ENCODE measurements around the gene SH3RF3.

SH3RF3 gene

GRCh38 chr2:109382226-109382895 lies 253.4 kb downstream of the SH3RF3 start:
- Mint-ChIP-seq H3K27ac (no peak overlapping the region), H3K4me1 (ENCODE audit: low read depth) (peaks cover 7% of the 10 kb centered on the region), H3K36me3 (peaks cover 2% of the 10 kb centered on the region), H3K4me3 (no peak overlapping the region), H3K9me3 (ENCODE audit: low read depth) (no peaks in the 10 kb centered on the region), H3K27me3 (no peaks in the 10 kb centered on the region)

- Mint-ChIP-seq H3K27me3 (no peaks in the 10 kb centered on the region), H3K9me3 (ENCODE audit: low read depth) (no peaks in the 10 kb centered on the region), H3K36me3 (peaks cover 4% of the 10 kb centered on the region), H3K4me1 (ENCODE audit: low read depth) (peaks cover 7% of the 10 kb centered on the region), H3K27ac (no peak overlapping the region), H3K4me3 (no peak overlapping the region)
Observed at GRCh38 chr2:109382951-109383350, 253.9 kb downstream of the SH3RF3 start.

GRCh38 chr2:109383505-109384307 lies 254.7 kb downstream of the SH3RF3 start:
- Mint-ChIP-seq H3K9me3 (ENCODE audit: low read depth) (no peaks in the 10 kb centered on the region), H3K27me3 (no peaks in the 10 kb centered on the region), H3K27ac (no peak overlapping the region), H3K36me3 (peaks cover 5% of the 10 kb centered on the region), H3K4me1 (ENCODE audit: low read depth) (peaks cover 3% of the 10 kb centered on the region), H3K4me3 (no peak overlapping the region)

- Mint-ChIP-seq H3K9me3 (ENCODE audit: low read depth) (no peaks in the 10 kb centered on the region), H3K36me3 (peaks cover 5% of the 10 kb centered on the region), H3K27me3 (no peaks in the 10 kb centered on the region), H3K4me1 (ENCODE audit: low read depth) (peaks cover 3% of the 10 kb centered on the region), H3K27ac (no peak overlapping the region), H3K4me3 (no peak overlapping the region)
Observed at GRCh38 chr2:109384308-109385271, 255.6 kb downstream of the SH3RF3 start.

- Mint-ChIP-seq H3K4me3 (no peak overlapping the region), H3K27me3 (no peaks in the 10 kb centered on the region), H3K36me3 (peaks cover 5% of the 10 kb centered on the region), H3K27ac (no peak overlapping the region), H3K9me3 (ENCODE audit: low read depth) (no peaks in the 10 kb centered on the region), H3K4me1 (ENCODE audit: low read depth) (peaks cover 1% of the 10 kb centered on the region)
Observed at GRCh38 chr2:109385506-109385905, 256.5 kb downstream of the SH3RF3 start.

GRCh38 chr2:109386004-109386695 lies 257.1 kb downstream of the SH3RF3 start:
- Mint-ChIP-seq H3K36me3 (peaks cover 5% of the 10 kb centered on the region), H3K4me3 (no peak overlapping the region), H3K27me3 (no peaks in the 10 kb centered on the region), H3K9me3 (ENCODE audit: low read depth) (no peaks in the 10 kb centered on the region), H3K27ac (no peak overlapping the region), H3K4me1 (ENCODE audit: low read depth) (peaks cover 1% of the 10 kb centered on the region)

GRCh38 chr2:109387221-109387735 lies 258.3 kb downstream of the SH3RF3 start:
- Mint-ChIP-seq H3K27me3 (no peaks in the 10 kb centered on the region), H3K36me3 (peaks cover 5% of the 10 kb centered on the region), H3K9me3 (ENCODE audit: low read depth) (no peaks in the 10 kb centered on the region), H3K4me3 (no peak overlapping the region), H3K27ac (no peak overlapping the region), H3K4me1 (ENCODE audit: low read depth) (peaks cover 1% of the 10 kb centered on the region)

GRCh38 chr2:109387778-109388469 lies 258.9 kb downstream of the SH3RF3 start:
- Mint-ChIP-seq H3K27ac (no peak overlapping the region), H3K36me3 (peaks cover 4% of the 10 kb centered on the region), H3K9me3 (ENCODE audit: low read depth) (no peaks in the 10 kb centered on the region), H3K4me1 (ENCODE audit: low read depth) (no peaks in the 10 kb centered on the region), H3K27me3 (no peaks in the 10 kb centered on the region), H3K4me3 (no peak overlapping the region)

- Mint-ChIP-seq H3K9me3 (ENCODE audit: low read depth) (no peaks in the 10 kb centered on the region), H3K27me3 (no peaks in the 10 kb centered on the region), H3K27ac (no peak overlapping the region), H3K36me3 (peaks cover 4% of the 10 kb centered on the region), H3K4me3 (no peak overlapping the region), H3K4me1 (ENCODE audit: low read depth) (peaks cover 4% of the 10 kb centered on the region)
Observed at GRCh38 chr2:109391243-109391642, 262.2 kb downstream of the SH3RF3 start.

GRCh38 chr2:109392140-109392539 lies 263.1 kb downstream of the SH3RF3 start:
- Mint-ChIP-seq H3K9me3 (ENCODE audit: low read depth) (no peaks in the 10 kb centered on the region), H3K27ac (no peak overlapping the region), H3K36me3 (peaks cover 4% of the 10 kb centered on the region), H3K4me3 (no peak overlapping the region), H3K4me1 (ENCODE audit: low read depth) (peaks cover 12% of the 10 kb centered on the region), H3K27me3 (no peaks in the 10 kb centered on the region)

- peaks cover 17% of the 10 kb centered on the region for H3K4me1 Mint-ChIP-seq (ENCODE audit: low read depth)
- no peak overlapping the region for H3K4me3 Mint-ChIP-seq
- no peaks in the 10 kb centered on the region for H3K9me3 Mint-ChIP-seq (ENCODE audit: low read depth)
- H3K27me3 Mint-ChIP-seq = no peaks in the 10 kb centered on the region
- no peak overlapping the region for H3K27ac Mint-ChIP-seq
- peaks cover under 1% of the 10 kb centered on the region for H3K36me3 Mint-ChIP-seq
Observed at GRCh38 chr2:109392816-109393661, 264.0 kb downstream of the SH3RF3 start.

- Mint-ChIP-seq H3K4me1 (ENCODE audit: low read depth) (peaks cover 17% of the 10 kb centered on the region), H3K27ac (no peak overlapping the region), H3K9me3 (ENCODE audit: low read depth) (no peaks in the 10 kb centered on the region), H3K27me3 (no peaks in the 10 kb centered on the region), H3K4me3 (no peak overlapping the region), H3K36me3 (no peaks in the 10 kb centered on the region)
Observed at GRCh38 chr2:109393662-109393972, 264.6 kb downstream of the SH3RF3 start.

GRCh38 chr2:109395494-109396201 lies 266.6 kb downstream of the SH3RF3 start:
- H3K36me3 Mint-ChIP-seq = peaks cover 4% of the 10 kb centered on the region
- H3K4me1 Mint-ChIP-seq (ENCODE audit: low read depth) = peaks cover 17% of the 10 kb centered on the region
- no peaks in the 10 kb centered on the region for H3K9me3 Mint-ChIP-seq (ENCODE audit: low read depth)
- no peaks in the 10 kb centered on the region for H3K27me3 Mint-ChIP-seq
- H3K4me3 Mint-ChIP-seq = no peak overlapping the region
- no peak overlapping the region for H3K27ac Mint-ChIP-seq
